ENCODE measurements around the gene CT47C1. TPM values are rescaled to one million over a fixed set of nuclear protein-coding genes. Genes with fewer than 3 reads are reported as not detected.

Gene CT47C1
- total and polyA plus RNA-seq, 9 of the 15 experiments (the other 6 are each of a cell fraction or from before 2014, with no cell fraction given), result not detected

DNA sequence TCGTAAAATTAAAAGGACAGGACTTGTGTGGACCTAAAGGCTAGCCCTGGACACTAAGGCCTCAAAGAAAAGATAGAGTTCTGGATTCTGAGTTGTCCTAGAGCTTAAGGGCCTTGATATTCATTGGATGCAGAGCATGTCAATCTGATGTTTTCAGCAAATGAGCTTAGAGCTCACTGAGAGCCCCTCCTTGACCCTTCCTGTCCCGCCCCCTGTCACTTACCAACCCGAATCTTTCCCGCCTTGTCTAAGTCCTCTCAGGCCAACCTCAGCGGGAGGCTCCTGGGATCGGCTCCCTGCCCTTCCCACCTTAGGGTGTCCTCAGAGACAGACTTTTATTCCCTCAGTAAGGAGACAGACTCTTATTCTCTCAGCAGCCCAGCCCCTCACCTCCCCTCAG lies at the start of gene CT47C1 (continued):
- TF ChIP-seq, protein P1, sequence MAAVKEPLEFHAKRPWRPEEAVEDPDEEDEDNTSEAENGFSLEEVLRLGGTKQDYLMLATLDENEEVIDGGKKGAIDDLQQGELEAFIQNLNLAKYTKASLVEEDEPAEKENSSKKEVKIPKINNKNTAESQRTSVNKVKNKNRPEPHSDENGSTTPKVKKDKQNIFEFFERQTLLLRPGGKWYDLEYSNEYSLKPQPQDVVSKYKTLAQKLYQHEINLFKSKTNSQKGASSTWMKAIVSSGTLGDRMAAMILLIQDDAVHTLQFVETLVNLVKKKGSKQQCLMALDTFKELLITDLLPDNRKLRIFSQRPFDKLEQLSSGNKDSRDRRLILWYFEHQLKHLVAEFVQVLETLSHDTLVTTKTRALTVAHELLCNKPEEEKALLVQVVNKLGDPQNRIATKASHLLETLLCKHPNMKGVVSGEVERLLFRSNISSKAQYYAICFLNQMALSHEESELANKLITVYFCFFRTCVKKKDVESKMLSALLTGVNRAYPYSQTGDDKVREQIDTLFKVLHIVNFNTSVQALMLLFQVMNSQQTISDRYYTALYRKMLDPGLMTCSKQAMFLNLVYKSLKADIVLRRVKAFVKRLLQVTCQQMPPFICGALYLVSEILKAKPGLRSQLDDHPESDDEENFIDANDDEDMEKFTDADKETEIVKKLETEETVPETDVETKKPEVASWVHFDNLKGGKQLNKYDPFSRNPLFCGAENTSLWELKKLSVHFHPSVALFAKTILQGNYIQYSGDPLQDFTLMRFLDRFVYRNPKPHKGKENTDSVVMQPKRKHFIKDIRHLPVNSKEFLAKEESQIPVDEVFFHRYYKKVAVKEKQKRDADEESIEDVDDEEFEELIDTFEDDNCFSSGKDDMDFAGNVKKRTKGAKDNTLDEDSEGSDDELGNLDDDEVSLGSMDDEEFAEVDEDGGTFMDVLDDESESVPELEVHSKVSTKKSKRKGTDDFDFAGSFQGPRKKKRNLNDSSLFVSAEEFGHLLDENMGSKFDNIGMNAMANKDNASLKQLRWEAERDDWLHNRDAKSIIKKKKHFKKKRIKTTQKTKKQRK (IDR thresholded peaks at IDR 0.05; ENCODE audit: borderline replicate concordance, low read depth, low read length), result no peak
- TF ChIP-seq NFYB (IDR thresholded peaks at IDR 0.05; ENCODE audit: extremely low read depth, insufficient read length), result peak; percentile 61
- TF ChIP-seq, protein P2, sequence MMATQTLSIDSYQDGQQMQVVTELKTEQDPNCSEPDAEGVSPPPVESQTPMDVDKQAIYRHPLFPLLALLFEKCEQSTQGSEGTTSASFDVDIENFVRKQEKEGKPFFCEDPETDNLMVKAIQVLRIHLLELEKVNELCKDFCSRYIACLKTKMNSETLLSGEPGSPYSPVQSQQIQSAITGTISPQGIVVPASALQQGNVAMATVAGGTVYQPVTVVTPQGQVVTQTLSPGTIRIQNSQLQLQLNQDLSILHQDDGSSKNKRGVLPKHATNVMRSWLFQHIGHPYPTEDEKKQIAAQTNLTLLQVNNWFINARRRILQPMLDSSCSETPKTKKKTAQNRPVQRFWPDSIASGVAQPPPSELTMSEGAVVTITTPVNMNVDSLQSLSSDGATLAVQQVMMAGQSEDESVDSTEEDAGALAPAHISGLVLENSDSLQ (IDR thresholded peaks at IDR 0.05), result peak; percentile 96

DNA sequence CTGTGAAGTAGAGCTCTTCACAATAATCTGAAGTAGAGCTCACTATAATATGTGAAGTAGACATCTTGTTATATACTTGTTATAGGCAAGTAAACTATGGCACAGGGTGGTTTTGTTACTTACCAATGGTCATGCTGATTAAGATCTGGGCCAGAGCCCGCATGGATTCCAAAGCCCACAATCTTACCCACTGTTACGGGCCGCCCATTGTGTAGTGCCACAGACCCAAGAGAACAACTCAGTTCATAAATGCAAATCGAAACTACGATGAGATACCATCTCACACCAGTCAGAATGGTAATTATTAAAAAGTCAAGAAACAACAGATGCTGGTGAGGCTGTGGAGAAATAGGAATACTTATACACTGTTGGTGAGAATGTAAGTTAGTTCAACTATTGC lies 46.9 kb upstream of the CT47C1 start:
- in situ Hi-C loops (cut with MboI), result no loop called here
- Histone ChIP-seq H3K4me3 (no peak overlapping the region), H4K20me1 (replicated peaks; ENCODE audit: control insufficient read depth, insufficient read depth, low read length) (no peaks in the 10 kb centered on the region), H3K79me2 (ENCODE audit: control insufficient read depth, insufficient read depth, low read length) (no peaks in the 10 kb centered on the region), H2AFZ (ENCODE audit: low read depth, low read length) (no peak overlapping the region), H3K9ac (ENCODE audit: insufficient read depth in 1 of 2, low read depth in 2 of 2, low read length in 2 of 2) (no peak overlapping the region), H3K27me3 (ENCODE audit: control insufficient read depth in 2 of 2, insufficient read depth in 2 of 2, low read length in 2 of 2) (no peaks in the 10 kb centered on the region; a peak in 1 of 5 replicates), H3K4me1 (replicated peaks in 1 of 2; ENCODE audit: control insufficient read depth in 2 of 2, insufficient read depth in 2 of 2, low read length in 2 of 2) (peaks cover 0 to 4% of the 10 kb centered on the region in 2 experiments; a peak in 2 of 5 replicates), H3K4me2 (ENCODE audit: insufficient read depth, low read length) (no peak overlapping the region), H3K9me3 (replicated peaks; ENCODE audit: control insufficient read depth, insufficient read depth, low read depth, low read length) (no peaks in the 10 kb centered on the region), H3K36me3 (ENCODE audit: control insufficient read depth, insufficient read depth, low read length) (no peaks in the 10 kb centered on the region), H3K9me1 (ENCODE audit: control insufficient read depth, insufficient read depth, low read length) (no peaks in the 10 kb centered on the region), H3K27ac (ENCODE audit: extremely low read depth, low read depth, low read length) (no peak overlapping the region)
- ChIA-PET CTCF (ENCODE audit: low intra/inter-chr PET ratio) (no interaction called here), POLR2A (no interaction called here)
- no peak for ATAC-seq
- intact Hi-C loops (cut with micrococcal nuclease), result no loop called here
- BruUV-seq (replicated peaks), result no TSS peak
- no peak for FAIRE-seq
- 48% methylated on average over 5 of the region's 5 CpGs for WGBS (ENCODE audit: insufficient coverage, low coverage, missing lambda C conversion rate)
- no peak for DNase-seq (ENCODE audit: extremely low read depth in 1 of 4, low spot score in 3 of 4)
- TF ChIP-seq, protein P3, sequence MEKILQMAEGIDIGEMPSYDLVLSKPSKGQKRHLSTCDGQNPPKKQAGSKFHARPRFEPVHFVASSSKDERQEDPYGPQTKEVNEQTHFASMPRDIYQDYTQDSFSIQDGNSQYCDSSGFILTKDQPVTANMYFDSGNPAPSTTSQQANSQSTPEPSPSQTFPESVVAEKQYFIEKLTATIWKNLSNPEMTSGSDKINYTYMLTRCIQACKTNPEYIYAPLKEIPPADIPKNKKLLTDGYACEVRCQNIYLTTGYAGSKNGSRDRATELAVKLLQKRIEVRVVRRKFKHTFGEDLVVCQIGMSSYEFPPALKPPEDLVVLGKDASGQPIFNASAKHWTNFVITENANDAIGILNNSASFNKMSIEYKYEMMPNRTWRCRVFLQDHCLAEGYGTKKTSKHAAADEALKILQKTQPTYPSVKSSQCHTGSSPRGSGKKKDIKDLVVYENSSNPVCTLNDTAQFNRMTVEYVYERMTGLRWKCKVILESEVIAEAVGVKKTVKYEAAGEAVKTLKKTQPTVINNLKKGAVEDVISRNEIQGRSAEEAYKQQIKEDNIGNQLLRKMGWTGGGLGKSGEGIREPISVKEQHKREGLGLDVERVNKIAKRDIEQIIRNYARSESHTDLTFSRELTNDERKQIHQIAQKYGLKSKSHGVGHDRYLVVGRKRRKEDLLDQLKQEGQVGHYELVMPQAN (IDR thresholded peaks at IDR 0.05; ENCODE audit: borderline replicate concordance), result no peak
- TF ChIP-seq, protein P4, sequence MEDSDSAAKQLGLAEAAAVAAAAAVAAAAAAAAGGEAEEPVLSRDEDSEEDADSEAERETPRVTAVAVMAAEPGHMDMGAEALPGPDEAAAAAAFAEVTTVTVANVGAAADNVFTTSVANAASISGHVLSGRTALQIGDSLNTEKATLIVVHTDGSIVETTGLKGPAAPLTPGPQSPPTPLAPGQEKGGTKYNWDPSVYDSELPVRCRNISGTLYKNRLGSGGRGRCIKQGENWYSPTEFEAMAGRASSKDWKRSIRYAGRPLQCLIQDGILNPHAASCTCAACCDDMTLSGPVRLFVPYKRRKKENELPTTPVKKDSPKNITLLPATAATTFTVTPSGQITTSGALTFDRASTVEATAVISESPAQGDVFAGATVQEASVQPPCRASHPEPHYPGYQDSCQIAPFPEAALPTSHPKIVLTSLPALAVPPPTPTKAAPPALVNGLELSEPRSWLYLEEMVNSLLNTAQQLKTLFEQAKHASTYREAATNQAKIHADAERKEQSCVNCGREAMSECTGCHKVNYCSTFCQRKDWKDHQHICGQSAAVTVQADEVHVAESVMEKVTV (CRISPR knock-in tag; IDR thresholded peaks at IDR 0.05), result no peak

All from K562 (cell line).